GM12878 (cell line): ENCODE measurements around the gene SPHK1. TPM values are rescaled to one million over a fixed set of nuclear protein-coding genes. Genes with fewer than 3 reads are reported as not detected.

ENCODE experiments used
- ATAC-seq: fragments of 200-7000 bp; cut with Tn5 transposase; 3 replicates; pipeline ENCODE4 v1.9.1; 2020; ENCODE audit warnings: mild to moderate bottlenecking, moderate library complexity
- BruUV-seq: library from RNA; stranded (reverse); fragments of 400-500 nt; replicated peaks from 2 replicates; lab custom pipeline; 2021; lab: Mats Ljungman, UMichigan
- CTCF ChIA-PET: fragments of 300-600 bp; sonication (Branson Sonifier 250); formaldehyde crosslinking; extraction: SDS; loops from one replicate; lab custom pipeline; 2021; ENCODE audit warnings: inconsistent platforms; lab: Yijun Ruan, JAX
- POLR2A ChIA-PET: fragments of 350-600 bp; formaldehyde crosslinking; extraction: SDS; loops from one replicate; lab custom pipeline; 2021; ENCODE audit warnings: inconsistent platforms; lab: Charles Lee
- RAD21 ChIA-PET: fragments of 300-600 bp; sonication (Branson Sonifier 250); formaldehyde crosslinking; loops from one replicate; lab custom pipeline; 2023; ENCODE audit warnings: antibody characterized with exemption; ENCODE audit not compliant: unreplicated experiment; lab: Charles Lee
- SMC1A ChIA-PET: fragments of 300-600 bp; sonication (Branson Sonifier 250); formaldehyde crosslinking; loops from one replicate; lab custom pipeline; 2023; ENCODE audit not compliant: unreplicated experiment, uncharacterized antibody; lab: Charles Lee
- DNase-seq: peaks from one replicate; pipeline ENCODE4 v3.0.0-alpha.2; 2011; ENCODE audit warnings: low read depth, low spot score
- FAIRE-seq: peaks from 3 replicates; lab custom pipeline; 2011; peaks lifted over from hg19 to GRCh38; lab: Jason Lieb, UNC
- H2AFZ ChIP-seq: 2 replicates; pipeline ENCODE4 v1.6.0; 2011; ENCODE audit warnings: low read depth, low read length, control low read depth; ENCODE audit not compliant: control insufficient read depth
- H3K27ac ChIP-seq: 2 replicates; pipeline ENCODE4 v1.5.1; 2011; ENCODE audit warnings: control low read depth; ENCODE audit not compliant: control insufficient read depth, insufficient read depth
- H3K27me3 ChIP-seq, 2 experiments: replicated peaks in 1 of 2; 2 replicates each; pipeline versions ENCODE4 v1.6.0 to v1.6.1; 2011; ENCODE audit warnings: low read length in 1 of 2; ENCODE audit not compliant: control insufficient read depth in 2 of 2, insufficient read depth in 2 of 2
- H3K36me3 ChIP-seq, 2 experiments: 2 replicates each; pipeline ENCODE4 v1.5.1; 2011; ENCODE audit warnings: low read length in 1 of 2; ENCODE audit not compliant: control insufficient read depth in 2 of 2, insufficient read depth in 2 of 2
- H3K4me1 ChIP-seq: 2 replicates; pipeline ENCODE4 v1.6.1; 2011; ENCODE audit warnings: mild to moderate bottlenecking, low read length, moderate library complexity, mixed read lengths; ENCODE audit not compliant: control insufficient read depth, insufficient read depth
- H3K4me2 ChIP-seq: 2 replicates; pipeline ENCODE4 v1.6.0; 2011; ENCODE audit warnings: control low read depth; ENCODE audit not compliant: control insufficient read depth, insufficient read depth
- H3K4me3 ChIP-seq: fragments of 200-600 bp; sonication (generic); 2 replicates; pipeline ENCODE4 v1.5.1; 2016
- H3K79me2 ChIP-seq: 2 replicates; pipeline ENCODE4 v1.6.0; 2011; ENCODE audit warnings: low read length; ENCODE audit not compliant: control insufficient read depth, insufficient read depth
- H3K9ac ChIP-seq: 2 replicates; pipeline ENCODE4 v1.8.0; 2011; ENCODE audit warnings: low read length, control low read depth, mixed read lengths; ENCODE audit not compliant: control insufficient read depth, insufficient read depth
- H3K9me3 ChIP-seq: replicated peaks from 3 replicates; pipeline ENCODE4 v1.5.1; 2011; ENCODE audit warnings: mild to moderate bottlenecking, low read length; ENCODE audit not compliant: control insufficient read depth, insufficient read depth
- H4K20me1 ChIP-seq: 2 replicates; pipeline ENCODE4 v1.6.0; 2011; ENCODE audit not compliant: control insufficient read depth, insufficient read depth
- CEBPB ChIP-seq, 2 experiments: fragments of 150-350 bp in 1 of 2; IDR thresholded peaks; 2 replicates each; pipeline ENCODE4 v1.6.1; 2012 to 2014; ENCODE audit warnings: low read depth in 2 of 2, low read length in 2 of 2, borderline replicate concordance in 1 of 2, inconsistent platforms in 1 of 2
- EED ChIP-seq: sonication (generic); IDR thresholded peaks from 2 replicates; pipeline ENCODE4 v1.6.1; 2016; ENCODE audit warnings: antibody characterized with exemption, low read depth
- KLF5 ChIP-seq: fragments of 450-650 bp; IDR thresholded peaks from 2 replicates; pipeline ENCODE4 v1.6.1; 2014; ENCODE audit warnings: mild to moderate bottlenecking; ENCODE audit not compliant: partially characterized antibody
- RB1 ChIP-seq: fragments of 450-650 bp; formaldehyde crosslinking; IDR thresholded peaks from 2 replicates; pipeline ENCODE4 v1.6.1; 2017; ENCODE audit warnings: mild to moderate bottlenecking, borderline replicate concordance
- SMC3 ChIP-seq: IDR thresholded peaks from 2 replicates; pipeline ENCODE4 v1.6.1; 2011; ENCODE audit warnings: low read length, improper control_type of control experiment, borderline replicate concordance
- SRF ChIP-seq, 2 experiments: IDR thresholded peaks; 2 replicates each; pipeline ENCODE4 v1.6.1; 2011; ENCODE audit warnings: low read depth in 2 of 2, low read length in 2 of 2, mild to moderate bottlenecking in 1 of 2, moderate library complexity in 1 of 2
- TBL1XR1 ChIP-seq: IDR thresholded peaks from 2 replicates; pipeline ENCODE4 v1.6.1; 2012; ENCODE audit warnings: low read depth, low read length, improper control_type of control experiment
- YY1 ChIP-seq: IDR thresholded peaks from 2 replicates; pipeline ENCODE4 v1.6.1; 2011; ENCODE audit warnings: low read depth, mild to moderate bottlenecking, low read length
- ZBED1 ChIP-seq: IDR thresholded peaks from 2 replicates; pipeline ENCODE4 v1.6.1; 2016; ENCODE audit warnings: borderline replicate concordance
- ZNF217 ChIP-seq: fragments of 450-650 bp; IDR thresholded peaks from 2 replicates; pipeline ENCODE4 v1.6.1; 2017; ENCODE audit warnings: antibody characterized with exemption, mild to moderate bottlenecking
- WGBS: methylation state at CpG from one replicate; pipeline ENCODE4 v1.1.6; 2016; ENCODE audit warnings: low lambda C conversion rate; ENCODE audit not compliant: insufficient replicate concordance, insufficient coverage; ENCODE audit errors: missing lambda C conversion rate; 5-methylcytosine and 5-hydroxymethylcytosine counted together
- in situ Hi-C: fragments of 300-500 bp; cut with MboI; formaldehyde crosslinking; loops from 9 replicates; pipeline ENCODE4 v1.14.3; 2018; ENCODE audit warnings: mixed read lengths
- intact Hi-C: fragments of 100-400 bp; cut with micrococcal nuclease; formaldehyde crosslinking; loops from one replicate; pipeline ENCODE4 v1.14.2; 2022; ENCODE audit not compliant: unreplicated experiment
- polyA plus RNA-seq, 11 experiments: library from polyadenylated mRNA; depleted of rRNA in 4 of 11; unstranded in 6 of 11; stranded (reverse) in 5 of 11; fragments of >200 nt; fragmentation: Nextera tagmentation in 4 of 11; fragmentation: Illumina TruSeq in 1 of 11; extraction: Ambion mirVana in 4 of 11; extraction: Trizol in 1 of 11; gene quantifications; 1 replicate in 1 of 11; 2 replicates in 10 of 11; pipeline versions ENCODE4 v1.2.1 to v1.2.3, GENCODE V29; 2011 to 2016; ENCODE audit warnings: inconsistent platforms in 2 of 11, missing spikeins in 2 of 11, low read depth in 1 of 11
- total RNA-seq, 4 experiments: library from RNA; depleted of rRNA in 3 of 4; stranded (reverse); fragments of >200 nt in 3 of 4; fragmentation: Illumina TruSeq in 1 of 4; extraction: Trizol in 1 of 4; gene quantifications; 2 replicates each; pipeline versions ENCODE4 v1.2.1 to v1.2.3, GENCODE V29; 2013 to 2021
- TF ChIP-seq, protein P1 (sequence below): IDR thresholded peaks from 2 replicates; pipeline ENCODE4 v1.6.1; 2011; ENCODE audit warnings: mild to moderate bottlenecking, low read depth, low read length, moderate library complexity; ENCODE audit not compliant: insufficient replicate concordance
- TF ChIP-seq, protein P2 (sequence below): IDR thresholded peaks from 2 replicates; pipeline ENCODE4 v1.6.1; 2011; ENCODE audit warnings: borderline replicate concordance, low read depth, mild to moderate bottlenecking, moderate library complexity, mixed read lengths, low read length; ENCODE audit not compliant: insufficient read depth; ENCODE audit errors: extremely low read length
- TF ChIP-seq, protein P3 (sequence below): fragments of 450-650 bp; IDR thresholded peaks from 2 replicates; pipeline ENCODE4 v1.6.1; 2017; ENCODE audit warnings: low read depth, mild to moderate bottlenecking, moderate library complexity
- TF ChIP-seq, protein P4 (sequence below): fragments of 150-350 bp; IDR thresholded peaks from 2 replicates; pipeline ENCODE4 v1.6.1; 2016; ENCODE audit warnings: low read depth, low read length
- TF ChIP-seq, protein P5 (sequence below): IDR thresholded peaks from 2 replicates; pipeline ENCODE4 v1.6.1; 2012; ENCODE audit warnings: low read length, inconsistent platforms

The SPHK1 gene
- total and polyA plus RNA-seq, 10 of the 15 experiments (the other 5 are each of a cell fraction or from before 2014, with no cell fraction given), result 0.09 to 1.1 (median 0.36) TPM; not detected in 2

DNA sequence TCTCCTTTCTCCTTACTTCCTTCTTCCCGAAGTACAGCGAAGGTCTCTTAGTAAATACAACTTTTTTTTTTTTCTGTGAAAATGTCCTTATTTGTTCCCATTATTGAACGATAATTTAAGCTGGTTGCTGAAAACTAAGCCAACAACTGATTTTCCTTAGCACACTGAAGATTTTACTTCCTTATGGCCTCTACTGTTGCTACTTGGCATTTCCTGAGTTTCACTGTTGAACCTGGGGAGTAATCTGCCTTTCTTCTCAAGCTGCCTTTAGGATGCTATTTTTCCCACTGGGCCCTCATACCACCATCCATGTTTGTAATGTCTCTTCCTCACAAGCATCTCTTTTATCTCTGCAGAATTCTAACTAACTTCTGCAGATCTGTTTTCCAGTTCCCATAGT, 42.4 kb downstream of the SPHK1 start:
- ATAC-seq (no peak), DNase-seq (no peak), FAIRE-seq (no peak)
- Histone ChIP-seq H4K20me1 (no peaks in the 10 kb centered on the region; the same call in 1 of the 2 replicates), H3K4me2 (no peak overlapping the region), H3K4me3 (no peak overlapping the region), H3K4me1 (peaks cover 24% of the 10 kb centered on the region), H2AFZ (no peak overlapping the region), H3K36me3 (peaks cover 3 to 4% of the 10 kb centered on the region in 2 experiments; a peak in 2 of 4 replicates), H3K27me3 (no peaks in the 10 kb centered on the region), H3K9me3 (no peaks in the 10 kb centered on the region), H3K27ac (no peak overlapping the region), H3K9ac (no peak overlapping the region), H3K79me2 (peaks cover 18% of the 10 kb centered on the region)
- RAD21 ChIA-PET, result interaction anchor here (0.9 to 1.5 kb wide), 3 partner anchors 32 to 80 kb away, joined by 3 to 7 read pairs (median 3); partner anchors contain the start of gene AANAT
- CTCF ChIA-PET, result interaction anchor here (1.1 to 3.4 kb wide), 4 partner anchors 17 to 197 kb away, joined by 3 to 20 read pairs (median 10); no protein-coding TSS in a partner anchor
- intact Hi-C loops, result no loop called here
- POLR2A ChIA-PET, result interaction anchor here (1.5 kb wide), 1 partner anchor 19 kb away, joined by 3 read pairs; no protein-coding TSS in a partner anchor
- TF ChIP-seq ZBED1, result no peak
- TF ChIP-seq SRF (IDR thresholded peaks at IDR 0.05; ENCODE audit: low read depth in 2 of 2, low read length in 2 of 2), result no peak
- TF ChIP-seq, protein P1, sequence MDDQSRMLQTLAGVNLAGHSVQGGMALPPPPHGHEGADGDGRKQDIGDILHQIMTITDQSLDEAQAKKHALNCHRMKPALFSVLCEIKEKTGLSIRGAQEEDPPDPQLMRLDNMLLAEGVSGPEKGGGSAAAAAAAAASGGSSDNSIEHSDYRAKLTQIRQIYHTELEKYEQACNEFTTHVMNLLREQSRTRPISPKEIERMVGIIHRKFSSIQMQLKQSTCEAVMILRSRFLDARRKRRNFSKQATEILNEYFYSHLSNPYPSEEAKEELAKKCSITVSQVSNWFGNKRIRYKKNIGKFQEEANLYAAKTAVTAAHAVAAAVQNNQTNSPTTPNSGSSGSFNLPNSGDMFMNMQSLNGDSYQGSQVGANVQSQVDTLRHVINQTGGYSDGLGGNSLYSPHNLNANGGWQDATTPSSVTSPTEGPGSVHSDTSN, result no peak
- TF ChIP-seq, protein P2, sequence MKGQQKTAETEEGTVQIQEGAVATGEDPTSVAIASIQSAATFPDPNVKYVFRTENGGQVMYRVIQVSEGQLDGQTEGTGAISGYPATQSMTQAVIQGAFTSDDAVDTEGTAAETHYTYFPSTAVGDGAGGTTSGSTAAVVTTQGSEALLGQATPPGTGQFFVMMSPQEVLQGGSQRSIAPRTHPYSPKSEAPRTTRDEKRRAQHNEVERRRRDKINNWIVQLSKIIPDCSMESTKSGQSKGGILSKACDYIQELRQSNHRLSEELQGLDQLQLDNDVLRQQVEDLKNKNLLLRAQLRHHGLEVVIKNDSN, result no peak
- TF ChIP-seq, protein P3, sequence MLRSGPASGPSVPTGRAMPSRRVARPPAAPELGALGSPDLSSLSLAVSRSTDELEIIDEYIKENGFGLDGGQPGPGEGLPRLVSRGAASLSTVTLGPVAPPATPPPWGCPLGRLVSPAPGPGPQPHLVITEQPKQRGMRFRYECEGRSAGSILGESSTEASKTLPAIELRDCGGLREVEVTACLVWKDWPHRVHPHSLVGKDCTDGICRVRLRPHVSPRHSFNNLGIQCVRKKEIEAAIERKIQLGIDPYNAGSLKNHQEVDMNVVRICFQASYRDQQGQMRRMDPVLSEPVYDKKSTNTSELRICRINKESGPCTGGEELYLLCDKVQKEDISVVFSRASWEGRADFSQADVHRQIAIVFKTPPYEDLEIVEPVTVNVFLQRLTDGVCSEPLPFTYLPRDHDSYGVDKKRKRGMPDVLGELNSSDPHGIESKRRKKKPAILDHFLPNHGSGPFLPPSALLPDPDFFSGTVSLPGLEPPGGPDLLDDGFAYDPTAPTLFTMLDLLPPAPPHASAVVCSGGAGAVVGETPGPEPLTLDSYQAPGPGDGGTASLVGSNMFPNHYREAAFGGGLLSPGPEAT, result no peak
- no peak for TF ChIP-seq SMC3
- TF ChIP-seq ZNF217, result no peak
- TF ChIP-seq, protein P4, sequence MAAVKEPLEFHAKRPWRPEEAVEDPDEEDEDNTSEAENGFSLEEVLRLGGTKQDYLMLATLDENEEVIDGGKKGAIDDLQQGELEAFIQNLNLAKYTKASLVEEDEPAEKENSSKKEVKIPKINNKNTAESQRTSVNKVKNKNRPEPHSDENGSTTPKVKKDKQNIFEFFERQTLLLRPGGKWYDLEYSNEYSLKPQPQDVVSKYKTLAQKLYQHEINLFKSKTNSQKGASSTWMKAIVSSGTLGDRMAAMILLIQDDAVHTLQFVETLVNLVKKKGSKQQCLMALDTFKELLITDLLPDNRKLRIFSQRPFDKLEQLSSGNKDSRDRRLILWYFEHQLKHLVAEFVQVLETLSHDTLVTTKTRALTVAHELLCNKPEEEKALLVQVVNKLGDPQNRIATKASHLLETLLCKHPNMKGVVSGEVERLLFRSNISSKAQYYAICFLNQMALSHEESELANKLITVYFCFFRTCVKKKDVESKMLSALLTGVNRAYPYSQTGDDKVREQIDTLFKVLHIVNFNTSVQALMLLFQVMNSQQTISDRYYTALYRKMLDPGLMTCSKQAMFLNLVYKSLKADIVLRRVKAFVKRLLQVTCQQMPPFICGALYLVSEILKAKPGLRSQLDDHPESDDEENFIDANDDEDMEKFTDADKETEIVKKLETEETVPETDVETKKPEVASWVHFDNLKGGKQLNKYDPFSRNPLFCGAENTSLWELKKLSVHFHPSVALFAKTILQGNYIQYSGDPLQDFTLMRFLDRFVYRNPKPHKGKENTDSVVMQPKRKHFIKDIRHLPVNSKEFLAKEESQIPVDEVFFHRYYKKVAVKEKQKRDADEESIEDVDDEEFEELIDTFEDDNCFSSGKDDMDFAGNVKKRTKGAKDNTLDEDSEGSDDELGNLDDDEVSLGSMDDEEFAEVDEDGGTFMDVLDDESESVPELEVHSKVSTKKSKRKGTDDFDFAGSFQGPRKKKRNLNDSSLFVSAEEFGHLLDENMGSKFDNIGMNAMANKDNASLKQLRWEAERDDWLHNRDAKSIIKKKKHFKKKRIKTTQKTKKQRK, result no peak
- no peak for TF ChIP-seq YY1
- TF ChIP-seq, protein P5, sequence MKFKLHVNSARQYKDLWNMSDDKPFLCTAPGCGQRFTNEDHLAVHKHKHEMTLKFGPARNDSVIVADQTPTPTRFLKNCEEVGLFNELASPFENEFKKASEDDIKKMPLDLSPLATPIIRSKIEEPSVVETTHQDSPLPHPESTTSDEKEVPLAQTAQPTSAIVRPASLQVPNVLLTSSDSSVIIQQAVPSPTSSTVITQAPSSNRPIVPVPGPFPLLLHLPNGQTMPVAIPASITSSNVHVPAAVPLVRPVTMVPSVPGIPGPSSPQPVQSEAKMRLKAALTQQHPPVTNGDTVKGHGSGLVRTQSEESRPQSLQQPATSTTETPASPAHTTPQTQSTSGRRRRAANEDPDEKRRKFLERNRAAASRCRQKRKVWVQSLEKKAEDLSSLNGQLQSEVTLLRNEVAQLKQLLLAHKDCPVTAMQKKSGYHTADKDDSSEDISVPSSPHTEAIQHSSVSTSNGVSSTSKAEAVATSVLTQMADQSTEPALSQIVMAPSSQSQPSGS, result no peak
- TF ChIP-seq RB1, result no peak
- no peak for TF ChIP-seq TBL1XR1
- no peak for TF ChIP-seq CEBPB (IDR thresholded peaks at IDR 0.05; ENCODE audit: borderline replicate concordance in 1 of 2, low read depth in 2 of 2, low read length in 2 of 2)
- no peak for TF ChIP-seq EED
- TF ChIP-seq KLF5, result no peak
- SMC1A ChIA-PET, result interaction anchor here (1.0 to 2.9 kb wide), 6 partner anchors 18 to 73 kb away, joined by 3 to 9 read pairs (median 6); partner anchors contain the start of gene UBE2O
- in situ Hi-C loops, result no loop called here
- no TSS peak for BruUV-seq
- WGBS, result 86% methylated on average over 3 of the region's 3 CpGs
